Right lobe of liver (tissue), 4 donors: ENCODE data around the gene ZC3H6.

Experiments used
- POLR2A ChIP-seq: fragments of 450-650 bp; IDR thresholded peaks from one replicate; pipeline ENCODE4 v1.6.1; 2017; ENCODE audit warnings: antibody characterized with exemption, mild to moderate bottlenecking
- TF ChIP-seq, protein P1 (sequence below), 4 donors: fragments of 200-600 bp in 3 of 4; fragments of 450-650 bp in 1 of 4; IDR thresholded peaks; one replicate each; pipeline versions ENCODE4 v1.5.1 to v1.8.0; 2016 to 2022; ENCODE audit warnings: antibody characterized with exemption in 4 of 4, mild to moderate bottlenecking in 2 of 4
- donor health status: DM: no; HTN: no; CAD: no.
- donor health status: DM: no; HTN: no; CAD: no.
- donor health status: DM: no; HTN: yes; CAD: no.

DNA sequence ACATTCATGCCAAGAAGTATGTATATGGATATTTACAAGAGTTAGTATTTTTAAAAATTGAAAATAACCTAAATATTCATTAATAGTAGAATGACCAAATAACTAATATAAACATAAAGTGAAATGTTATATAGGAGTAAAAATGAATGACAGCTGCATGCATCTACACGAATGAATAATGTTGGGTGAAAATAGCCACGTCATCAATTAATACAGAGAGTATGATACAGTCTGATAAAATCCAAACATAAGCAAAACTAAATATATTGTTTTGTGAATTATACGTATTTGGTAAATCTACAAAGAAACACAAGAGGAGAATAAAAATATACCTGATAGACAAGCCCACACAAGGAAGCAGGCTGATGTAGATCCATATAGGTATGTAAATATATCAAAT is 45.0 kb upstream of the ZC3H6 start:
- no peak for TF ChIP-seq POLR2A
- TF ChIP-seq, protein P1, sequence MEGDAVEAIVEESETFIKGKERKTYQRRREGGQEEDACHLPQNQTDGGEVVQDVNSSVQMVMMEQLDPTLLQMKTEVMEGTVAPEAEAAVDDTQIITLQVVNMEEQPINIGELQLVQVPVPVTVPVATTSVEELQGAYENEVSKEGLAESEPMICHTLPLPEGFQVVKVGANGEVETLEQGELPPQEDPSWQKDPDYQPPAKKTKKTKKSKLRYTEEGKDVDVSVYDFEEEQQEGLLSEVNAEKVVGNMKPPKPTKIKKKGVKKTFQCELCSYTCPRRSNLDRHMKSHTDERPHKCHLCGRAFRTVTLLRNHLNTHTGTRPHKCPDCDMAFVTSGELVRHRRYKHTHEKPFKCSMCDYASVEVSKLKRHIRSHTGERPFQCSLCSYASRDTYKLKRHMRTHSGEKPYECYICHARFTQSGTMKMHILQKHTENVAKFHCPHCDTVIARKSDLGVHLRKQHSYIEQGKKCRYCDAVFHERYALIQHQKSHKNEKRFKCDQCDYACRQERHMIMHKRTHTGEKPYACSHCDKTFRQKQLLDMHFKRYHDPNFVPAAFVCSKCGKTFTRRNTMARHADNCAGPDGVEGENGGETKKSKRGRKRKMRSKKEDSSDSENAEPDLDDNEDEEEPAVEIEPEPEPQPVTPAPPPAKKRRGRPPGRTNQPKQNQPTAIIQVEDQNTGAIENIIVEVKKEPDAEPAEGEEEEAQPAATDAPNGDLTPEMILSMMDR (IDR thresholded peaks at IDR 0.05): no peak
